Tibial nerve (tissue), 4 donors: Measurements from ENCODE around the gene CCNI. TPM values are rescaled to one million over a fixed set of nuclear protein-coding genes. Genes with fewer than 3 reads are reported as not detected.
"Not testable (repeated sequence)": the region's sequence is repeated elsewhere in the genome, so short reads cannot be mapped to it uniquely, and the experiment has no call there.

Experiments used
- DNase-seq, 2 donors: peaks; one replicate each; pipeline ENCODE4 v3.0.0-alpha.2; 2019; ENCODE audit warnings: low spot score in 2 of 2
- H3K27ac ChIP-seq, 4 donors: fragments of 200-600 bp; sonication (generic) in 3 of 4; one replicate each; pipeline ENCODE4 v1.5.1; 2017 to 2019; ENCODE audit warnings: mild to moderate bottlenecking in 1 of 4
- H3K27me3 ChIP-seq, 2 donors: fragments of 200-600 bp; sonication (generic) in 1 of 2; one replicate each; pipeline versions ENCODE4 v1.5.1 to v1.6.0; 2017 to 2019
- H3K36me3 ChIP-seq, 3 donors: fragments of 200-600 bp; sonication (generic); one replicate each; pipeline ENCODE4 v1.5.1; 2018 to 2019
- H3K4me1 ChIP-seq, 4 donors: fragments of 200-600 bp; sonication (generic) in 3 of 4; one replicate each; pipeline ENCODE4 v1.5.1; 2017 to 2019
- H3K4me3 ChIP-seq, 4 donors: fragments of 200-600 bp; sonication (generic) in 3 of 4; one replicate each; pipeline ENCODE4 v1.5.1; 2017 to 2019; ENCODE audit warnings: mild to moderate bottlenecking in 1 of 4, moderate library complexity in 1 of 4
- H3K9me3 ChIP-seq, 4 donors: fragments of 200-600 bp; sonication (generic) in 3 of 4; one replicate each; pipeline ENCODE4 v1.5.1; 2017 to 2019
- CTCF ChIP-seq, 5 experiments: fragments of 200-600 bp in 3 of 5; fragments of 450-650 bp in 2 of 5; sonication (generic) in 3 of 5; IDR thresholded peaks; one replicate each; pipeline ENCODE4 v1.5.1; 2016 to 2019; ENCODE audit warnings: antibody characterized with exemption in 5 of 5, mild to moderate bottlenecking in 3 of 5, moderate library complexity in 2 of 5
- EP300 ChIP-seq, 2 donors: sonication (generic); formaldehyde crosslinking; IDR thresholded peaks; one replicate each; pipeline ENCODE4 v1.6.1; 2017; ENCODE audit warnings: antibody characterized with exemption in 2 of 2, mild to moderate bottlenecking in 1 of 2
- POLR2A ChIP-seq, 2 donors: fragments of 450-650 bp; IDR thresholded peaks; one replicate each; pipeline ENCODE4 v1.6.1; 2017; ENCODE audit warnings: antibody characterized with exemption in 2 of 2, mild to moderate bottlenecking in 2 of 2, moderate library complexity in 2 of 2
- WGBS, 2 donors: methylation state at CpG; one replicate each; pipeline ENCODE4 v1.1.5; 2018; 5-methylcytosine and 5-hydroxymethylcytosine counted together
- total RNA-seq, 4 donors: library from RNA; depleted of rRNA; stranded (reverse); fragments of >200 nt; gene quantifications; one replicate each; pipeline ENCODE4 v1.1.0, GENCODE V29; 2016

CCNI gene
- total RNA-seq, 4 donors from 2014 or later = 186 to 259 (median 198) TPM

- peak overlapping the region; percentile 100 for H3K27ac ChIP-seq
- no peaks in the 10 kb centered on the region for H3K27me3 ChIP-seq
- no peak for DNase-seq
- WGBS, 2 donors = 3 to 6% methylated on average over 6 of the region's 6 CpGs
- TF ChIP-seq EP300 (IDR thresholded peaks at IDR 0.05) = no peak
- no peak for TF ChIP-seq CTCF (IDR thresholded peaks at IDR 0.05)
- no peak for TF ChIP-seq POLR2A (IDR thresholded peaks at IDR 0.05)
- no peaks in the 10 kb centered on the region for H3K9me3 ChIP-seq
- H3K36me3 ChIP-seq = no peaks in the 10 kb centered on the region
- H3K4me3 ChIP-seq = peak overlapping the region; percentile 87 to 100 (median 96)
- peaks cover 0 to 66% (median 22%) of the 10 kb centered on the region in 4 donors for H3K4me1 ChIP-seq
These were observed 1.4 kb downstream of the CCNI start for GRCh38 chr4:77074381-77074831.

- 2 to 4% methylated on average over 5 of the region's 5 CpGs for WGBS, 2 donors
- no peak for DNase-seq
- TF ChIP-seq CTCF (IDR thresholded peaks at IDR 0.05) = no peak
- Histone ChIP-seq H3K4me1 (peaks cover 0 to 67% (median 22%) of the 10 kb centered on the region in 4 donors), H3K4me3 (peak overlapping the region; percentile 87 to 100 (median 96)), H3K27me3 (no peaks in the 10 kb centered on the region), H3K9me3 (no peaks in the 10 kb centered on the region), H3K27ac (peak overlapping the region; percentile 100), H3K36me3 (no peaks in the 10 kb centered on the region)
These were observed 1.8 kb downstream of the CCNI start for GRCh38 chr4:77073981-77074380.

GRCh38 chr4:77073106-77073809 lies 2.5 kb downstream of the CCNI start:
- H3K9me3 ChIP-seq = no peaks in the 10 kb centered on the region
- peak overlapping the region; percentile 100 for H3K27ac ChIP-seq
- 0 to 1% methylated on average over 3 of the region's 3 CpGs for WGBS, 2 donors
- no peaks in the 10 kb centered on the region for H3K27me3 ChIP-seq
- no peaks in the 10 kb centered on the region for H3K36me3 ChIP-seq
- no peak for DNase-seq
- H3K4me3 ChIP-seq = peak overlapping the region in 3 of 4 donors; percentile 96 to 100 (median 97)
- no peak for TF ChIP-seq CTCF (IDR thresholded peaks at IDR 0.05)
- no peak for TF ChIP-seq POLR2A (IDR thresholded peaks at IDR 0.05)
- TF ChIP-seq EP300 (IDR thresholded peaks at IDR 0.05) = no peak
- peaks cover 0 to 68% (median 22%) of the 10 kb centered on the region in 4 donors for H3K4me1 ChIP-seq

- H3K27me3 ChIP-seq = no peaks in the 10 kb centered on the region
- H3K9me3 ChIP-seq = no peaks in the 10 kb centered on the region
- no peak overlapping the region for H3K4me3 ChIP-seq
- H3K36me3 ChIP-seq = peaks cover 0 to 2% (median 0%) of the 10 kb centered on the region in 3 donors
- peaks cover 0 to 66% (median 22%) of the 10 kb centered on the region in 4 donors for H3K4me1 ChIP-seq
- DNase-seq = no peak
- no peak for TF ChIP-seq POLR2A (IDR thresholded peaks at IDR 0.05)
- TF ChIP-seq CTCF (IDR thresholded peaks at IDR 0.05) = no peak
- TF ChIP-seq EP300 (IDR thresholded peaks at IDR 0.05) = no peak
- H3K27ac ChIP-seq = peak overlapping the region in 3 of 4 donors; percentile 43 to 100 (median 100)
- WGBS, 2 donors = 57 to 61% methylated on average over 5 of the region's 5 CpGs
These were observed 3.5 kb downstream of the CCNI start for GRCh38 chr4:77072195-77072753.

- not testable (repeated sequence) for DNase-seq, H3K9me3 ChIP-seq, H3K27me3 ChIP-seq, H3K27ac ChIP-seq, H3K4me3 ChIP-seq
- WGBS, 2 donors = 60 to 66% methylated on average over 3 of the region's 3 CpGs
- peaks cover 0 to 24% (median 0%) of the 10 kb centered on the region in 3 donors for H3K36me3 ChIP-seq
- H3K4me1 ChIP-seq = peaks cover 0 to 67% (median 20%) of the 10 kb centered on the region in 4 donors
These were observed 6.3 kb downstream of the CCNI start for GRCh38 chr4:77069514-77069913.
